Urinary bladder (tissue), 4 donors: ENCODE measurements around the gene LBH. TPM values are rescaled to one million over a fixed set of nuclear protein-coding genes. Genes with fewer than 3 reads are reported as not detected.
A peak's percentile ranks its signal among the peaks of the same experiment; 100 is the strongest.

Source experiments
- DNase-seq: peaks from one replicate; pipeline ENCODE4 v3.0.0-alpha.2; 2015; ENCODE audit errors: extremely low spot score
- H3K27ac ChIP-seq: one replicate; pipeline ENCODE4 v1.5.1; 2013; ENCODE audit warnings: low read depth, mild to moderate bottlenecking, moderate library complexity
- H3K36me3 ChIP-seq: one replicate; pipeline ENCODE4 v1.6.1; 2013; ENCODE audit warnings: mild to moderate bottlenecking, moderate library complexity; ENCODE audit not compliant: insufficient read depth
- H3K4me1 ChIP-seq: one replicate; pipeline ENCODE4 v1.6.1; 2013; ENCODE audit warnings: mild to moderate bottlenecking, moderate library complexity; ENCODE audit not compliant: insufficient read depth
- H3K4me3 ChIP-seq: one replicate; pipeline ENCODE4 v1.5.1; 2013; ENCODE audit warnings: low read depth, low read length
- WGBS: extraction: QIAGEN DNeasy Blood & Tissue Kit; methylation state at CpG from one replicate; pipeline ENCODE4 v1.1.7; 2013; 5-methylcytosine and 5-hydroxymethylcytosine counted together
- polyA plus RNA-seq: library from polyadenylated mRNA; stranded (reverse); fragments of 200-250 nt; gene quantifications from one replicate; pipeline ENCODE4 v1.2.3, GENCODE V29; 2013
- total RNA-seq: library from RNA; depleted of rRNA; stranded (reverse); fragments of >200 nt; gene quantifications from one replicate; pipeline ENCODE4 v1.2.3, GENCODE V29; 2014
- donor health status: healthy with polysubstance abuse.
- donor health status: healthy.

LBH gene
- total and polyA plus RNA-seq, 2 donors = 39.4 to 48.9 TPM

DNA sequence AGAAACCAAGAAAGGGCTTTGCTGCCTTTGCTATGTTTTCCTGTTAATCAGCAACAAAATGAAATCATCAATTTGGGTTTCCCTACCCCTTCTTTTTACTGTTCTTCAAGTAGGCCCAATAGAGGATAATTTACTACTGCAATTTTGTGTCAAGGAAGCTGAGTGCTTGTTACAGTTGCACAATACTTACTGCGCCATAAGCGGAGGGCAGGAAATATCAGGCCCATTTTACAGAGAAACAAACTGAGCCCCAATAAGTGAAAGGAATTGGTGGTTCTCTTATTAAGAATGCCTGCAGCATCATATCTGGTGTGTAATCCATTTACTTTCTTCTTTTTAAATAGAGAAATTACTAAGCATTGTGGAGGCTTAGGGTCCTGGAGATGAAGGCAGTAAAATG is 9.3 kb upstream of the LBH start:
- no peaks in the 10 kb centered on the region for H3K36me3 ChIP-seq
- no peak overlapping the region for H3K4me3 ChIP-seq
- WGBS = 97% methylated on average over 2 of the region's 2 CpGs
- no peaks in the 10 kb centered on the region for H3K4me1 ChIP-seq
- H3K27ac ChIP-seq = no peak overlapping the region
- no peak for DNase-seq

DNA sequence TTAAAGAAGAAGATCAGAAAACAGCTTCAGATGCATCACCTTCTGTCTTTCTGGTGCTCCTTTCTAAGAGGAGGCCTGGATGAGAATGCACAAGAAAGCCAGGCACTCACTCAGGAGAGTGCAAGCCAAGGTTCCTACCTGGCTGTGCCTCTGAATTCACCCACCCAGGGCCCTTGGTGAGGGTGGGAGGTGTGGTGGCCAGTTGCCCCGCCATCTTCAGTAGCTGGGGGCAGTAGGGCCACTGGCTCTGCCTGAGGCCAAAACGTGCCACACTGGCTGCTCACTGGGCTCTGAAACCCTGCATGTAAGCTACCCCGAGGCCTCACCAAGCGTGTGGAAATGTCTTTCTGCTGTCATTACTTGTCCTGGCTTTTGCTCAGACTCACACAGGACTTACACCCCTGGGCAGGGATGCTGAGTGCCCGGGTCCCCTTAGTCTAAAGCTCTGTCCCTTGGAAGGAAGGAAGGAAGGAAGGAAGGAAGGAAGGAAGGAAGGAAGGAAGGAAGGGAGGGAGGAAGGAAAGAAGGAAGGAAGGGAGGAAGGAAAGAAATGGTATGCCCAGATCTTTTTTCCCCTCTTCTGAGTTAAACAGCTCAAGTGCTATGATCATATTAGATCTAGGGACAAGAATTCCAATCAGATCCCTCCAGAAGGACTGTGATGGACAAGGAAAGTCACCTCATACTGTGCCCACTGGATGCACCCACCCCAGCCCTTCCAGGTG is 8.5 kb upstream of the LBH start:
- H3K36me3 ChIP-seq = no peaks in the 10 kb centered on the region
- H3K27ac ChIP-seq = no peak overlapping the region
- WGBS = 87% methylated on average over 5 of the region's 5 CpGs
- DNase-seq = no peak
- no peaks in the 10 kb centered on the region for H3K4me1 ChIP-seq
- H3K4me3 ChIP-seq = no peak overlapping the region

DNA sequence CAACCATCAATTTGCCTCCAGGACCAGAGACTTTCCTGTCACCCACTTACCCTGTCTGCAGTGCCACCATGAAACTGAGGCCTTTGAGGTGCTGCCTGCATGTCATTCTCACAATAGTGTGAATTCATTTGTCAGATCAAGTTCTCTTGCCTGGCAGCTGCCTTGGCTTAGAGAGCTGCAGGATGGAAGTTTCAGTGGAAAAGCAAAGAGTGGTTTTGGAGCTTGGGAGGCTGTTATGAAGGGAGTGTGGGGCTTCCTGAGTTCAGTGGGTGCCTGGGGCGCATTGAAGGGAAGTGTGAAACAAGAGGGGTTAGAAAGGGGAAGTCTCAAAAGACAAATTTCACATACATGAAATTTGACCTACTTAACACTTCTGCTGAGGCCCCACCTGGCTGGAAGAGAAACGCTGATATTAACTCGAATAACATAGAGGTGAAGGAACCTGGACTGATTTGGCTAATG is 7.9 kb upstream of the LBH start:
- DNase-seq = no peak
- no peaks in the 10 kb centered on the region for H3K4me1 ChIP-seq
- 80% methylated on average over 3 of the region's 3 CpGs for WGBS
- no peak overlapping the region for H3K4me3 ChIP-seq
- H3K36me3 ChIP-seq = no peaks in the 10 kb centered on the region
- H3K27ac ChIP-seq = no peak overlapping the region

DNA sequence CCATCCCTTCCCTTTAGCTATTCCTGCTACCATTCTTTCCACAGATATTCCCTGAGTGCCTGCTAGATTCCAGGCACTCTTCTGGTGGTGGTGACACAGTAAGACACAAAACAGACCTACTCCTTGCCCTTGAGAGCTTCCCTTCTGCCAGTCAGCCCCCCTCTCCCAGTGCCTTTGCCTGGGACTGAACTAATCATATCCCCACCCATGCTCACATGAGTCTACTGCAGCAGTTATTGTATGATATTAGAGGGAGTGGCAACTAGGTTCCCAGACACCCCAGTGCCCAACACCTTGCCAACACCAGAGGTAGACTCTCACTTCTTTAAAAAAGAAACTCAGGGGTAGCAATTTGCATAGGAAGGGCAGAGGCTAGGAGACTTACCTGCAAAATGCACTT is 7.2 kb upstream of the LBH start:
- H3K4me1 ChIP-seq = no peaks in the 10 kb centered on the region
- DNase-seq = no peak
- no peak overlapping the region for H3K27ac ChIP-seq
- no peak overlapping the region for H3K4me3 ChIP-seq
- no peaks in the 10 kb centered on the region for H3K36me3 ChIP-seq

DNA sequence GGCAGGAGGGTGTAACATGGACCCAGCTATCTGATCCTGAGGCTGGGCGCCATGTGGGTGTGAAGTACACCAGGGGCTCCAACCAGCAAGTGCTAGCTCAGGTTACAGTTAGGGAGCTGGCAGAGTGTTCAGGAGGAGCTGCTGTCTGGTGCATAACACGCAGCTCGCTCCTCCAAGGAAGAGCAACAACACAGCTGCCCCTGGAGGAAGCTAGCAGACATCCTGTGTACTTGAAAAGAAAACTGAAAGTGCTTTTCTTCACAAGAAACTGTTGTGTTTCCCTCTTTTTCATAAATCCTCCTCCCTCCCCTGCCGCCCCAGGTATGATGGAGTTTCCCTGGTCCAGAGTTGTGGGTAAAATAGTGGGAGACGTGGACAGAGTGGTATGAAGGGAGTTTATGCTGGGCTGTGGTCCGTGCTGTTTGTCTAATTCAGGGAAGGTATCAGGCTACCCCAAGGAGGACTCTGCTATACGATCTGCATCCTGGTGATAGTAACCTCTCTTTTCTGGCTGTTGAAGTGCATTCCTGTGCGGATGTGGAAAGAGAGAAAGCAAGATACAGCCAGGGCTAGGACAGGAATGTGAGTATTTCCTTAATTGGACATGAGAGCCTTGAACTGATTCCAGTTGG is 6.1 kb upstream of the LBH start:
- H3K4me1 ChIP-seq = no peaks in the 10 kb centered on the region
- peak overlapping the region; percentile 70 for H3K27ac ChIP-seq
- WGBS = 9% methylated on average over 8 of the region's 8 CpGs
- peak; percentile 42 for DNase-seq
- H3K36me3 ChIP-seq = no peaks in the 10 kb centered on the region
- H3K4me3 ChIP-seq = no peak overlapping the region

DNA sequence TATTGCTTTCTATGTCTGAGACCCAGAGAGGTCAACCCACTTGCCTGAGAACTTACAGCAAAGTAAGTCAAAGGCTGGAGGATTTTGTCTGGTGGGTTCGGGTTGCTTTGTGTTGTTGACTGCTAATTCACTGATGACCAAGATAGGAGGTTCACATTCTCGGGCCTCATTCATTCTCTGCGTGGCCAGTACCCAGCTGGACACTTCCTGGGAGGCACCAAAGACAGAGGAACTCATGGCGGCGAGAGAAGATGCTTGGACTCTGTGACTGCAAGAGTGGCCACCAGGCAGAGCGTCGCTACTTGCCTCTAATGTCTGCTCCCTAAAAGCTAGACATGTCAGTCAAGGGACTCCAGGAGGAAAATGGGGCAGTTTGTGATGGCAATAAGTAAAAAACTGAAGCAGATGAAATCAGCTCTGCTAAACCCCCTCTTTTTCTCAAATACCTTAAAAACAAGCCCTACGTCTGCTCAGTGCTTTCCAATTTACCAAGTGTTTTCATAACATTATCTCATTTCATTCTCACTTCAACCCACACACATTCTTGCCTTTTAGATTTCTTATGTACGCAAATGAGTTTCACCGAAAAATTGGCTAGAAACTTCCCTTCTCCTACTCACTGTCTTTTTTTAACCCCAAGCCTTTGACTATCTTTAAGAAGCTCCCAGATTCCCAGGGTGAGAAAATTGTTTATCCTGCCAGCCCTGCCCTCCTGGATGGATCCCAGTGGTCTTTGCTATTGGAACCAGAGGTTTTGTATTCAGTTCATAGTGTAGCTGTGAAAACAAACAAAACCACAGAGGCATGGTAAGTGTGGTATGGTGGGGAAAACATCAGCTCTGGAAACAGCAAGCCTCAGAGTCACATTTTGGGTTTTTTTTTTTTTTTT is 4.9 kb upstream of the LBH start:
- no peaks in the 10 kb centered on the region for H3K4me1 ChIP-seq
- no peak overlapping the region for H3K4me3 ChIP-seq
- no peak for DNase-seq
- H3K27ac ChIP-seq = peak overlapping the region; percentile 64
- H3K36me3 ChIP-seq = no peaks in the 10 kb centered on the region
- 71% methylated on average over 10 of the region's 10 CpGs for WGBS

DNA sequence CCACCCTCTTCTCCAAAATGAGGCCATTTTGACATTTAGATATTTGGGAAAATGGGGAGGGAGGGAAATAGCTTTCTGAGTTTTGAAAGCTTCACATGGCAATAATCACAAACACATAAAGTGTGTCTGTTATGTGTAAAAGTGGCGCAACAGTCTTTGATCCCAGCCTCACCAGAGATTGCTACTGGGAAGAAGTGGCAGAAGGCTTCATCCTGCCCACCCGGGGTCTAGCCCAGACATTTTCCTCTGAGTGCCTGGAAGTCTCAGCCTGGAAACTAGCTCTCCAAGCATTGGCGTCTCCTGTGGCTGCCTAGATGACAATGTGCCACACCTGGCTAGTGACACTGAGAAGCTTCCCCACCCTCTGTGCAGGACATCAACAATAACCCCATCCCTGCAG is 1.7 kb upstream of the LBH start:
- no peak for DNase-seq
- no peak overlapping the region for H3K27ac ChIP-seq
- 94% methylated on average over 3 of the region's 3 CpGs for WGBS
- H3K4me3 ChIP-seq = no peak overlapping the region
- H3K4me1 ChIP-seq = no peaks in the 10 kb centered on the region
- no peaks in the 10 kb centered on the region for H3K36me3 ChIP-seq

DNA sequence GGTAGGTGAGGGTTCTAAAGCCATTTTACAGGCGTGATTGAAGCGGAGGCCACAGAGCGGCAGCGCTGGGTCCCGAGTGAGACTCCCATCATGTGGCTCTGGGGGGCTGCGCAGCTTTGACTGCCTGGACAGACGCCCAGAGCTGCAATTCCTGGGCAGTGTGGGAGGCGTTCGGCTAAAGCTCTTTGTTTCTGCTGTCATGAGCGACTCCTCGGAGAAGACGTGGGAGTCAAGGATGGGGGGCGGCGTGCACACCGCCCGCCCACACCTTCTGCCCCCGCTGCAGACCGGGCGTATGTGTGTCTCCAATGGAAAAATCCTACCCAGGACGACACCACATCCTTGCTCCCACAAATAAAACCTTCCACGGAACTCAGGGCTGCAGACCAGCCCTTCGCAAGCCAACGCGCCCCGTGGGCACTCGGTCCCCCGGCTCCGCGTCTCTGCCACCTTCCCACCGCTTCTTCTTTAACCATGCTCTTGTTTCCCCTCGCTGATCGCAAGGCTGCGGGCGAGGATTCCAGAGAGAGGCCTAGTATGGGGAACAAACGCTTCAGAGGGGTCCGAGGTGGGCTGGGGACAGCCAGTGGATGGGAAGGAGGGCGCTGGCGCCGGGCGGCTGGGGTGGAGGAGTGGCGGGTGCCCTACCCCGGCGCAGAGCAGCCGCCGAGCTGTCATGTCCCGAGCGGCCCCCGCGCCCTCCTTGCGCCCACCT is 680 bp upstream of the LBH start:
- 3% methylated on average over 50 of the region's 50 CpGs for WGBS
- H3K4me3 ChIP-seq = peak overlapping the region; percentile 67
- peak; percentile 37 for DNase-seq
- peak overlapping the region; percentile 79 for H3K27ac ChIP-seq
- H3K36me3 ChIP-seq = no peaks in the 10 kb centered on the region
- no peaks in the 10 kb centered on the region for H3K4me1 ChIP-seq

DNA sequence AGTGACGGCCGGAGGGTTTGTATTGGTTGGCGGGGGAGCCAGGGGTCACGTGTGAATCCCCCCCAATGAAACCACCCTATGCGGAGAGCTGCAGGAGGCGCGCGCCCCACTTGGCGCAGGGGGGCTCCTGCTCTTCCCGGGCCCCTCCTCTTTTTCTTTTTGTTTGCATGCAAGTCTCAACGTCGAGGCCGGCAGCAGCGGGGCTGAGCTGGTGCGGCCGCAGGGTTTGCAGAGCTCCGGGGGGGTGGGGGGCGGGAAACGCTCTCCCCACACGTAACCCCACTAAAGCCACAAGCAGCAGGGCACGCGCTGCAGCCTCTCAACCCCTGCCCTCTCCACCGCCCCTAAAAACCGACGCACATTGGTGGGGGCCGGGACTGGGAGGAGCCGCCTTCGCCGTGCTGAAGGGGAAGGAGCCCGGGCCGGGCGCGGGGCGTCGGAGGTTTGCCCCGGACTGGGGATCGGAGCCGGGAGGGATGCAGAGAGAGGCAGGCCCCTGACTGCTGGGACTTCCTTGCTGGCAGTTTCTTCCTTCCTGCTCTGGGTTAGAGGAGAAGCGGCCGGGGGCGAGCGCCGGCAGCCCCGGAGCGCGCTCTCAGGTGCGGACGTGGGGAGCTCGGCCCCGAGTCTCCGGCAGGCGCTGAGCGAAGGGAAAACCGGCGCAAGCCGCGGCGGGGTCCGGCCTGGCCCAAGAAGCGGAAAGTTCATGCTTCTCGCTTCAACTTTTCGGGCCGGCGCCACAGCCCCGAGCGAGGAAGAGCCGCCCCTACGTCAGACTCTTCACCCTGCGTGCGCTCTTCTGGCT is 864 bp downstream of the LBH start:
- under 1% methylated on average over 70 of the region's 70 CpGs for WGBS
- H3K27ac ChIP-seq = peak overlapping the region; percentile 86
- peak overlapping the region; percentile 67 for H3K4me3 ChIP-seq
- peak; percentile 37 for DNase-seq
- no peaks in the 10 kb centered on the region for H3K4me1 ChIP-seq
- H3K36me3 ChIP-seq = no peaks in the 10 kb centered on the region

DNA sequence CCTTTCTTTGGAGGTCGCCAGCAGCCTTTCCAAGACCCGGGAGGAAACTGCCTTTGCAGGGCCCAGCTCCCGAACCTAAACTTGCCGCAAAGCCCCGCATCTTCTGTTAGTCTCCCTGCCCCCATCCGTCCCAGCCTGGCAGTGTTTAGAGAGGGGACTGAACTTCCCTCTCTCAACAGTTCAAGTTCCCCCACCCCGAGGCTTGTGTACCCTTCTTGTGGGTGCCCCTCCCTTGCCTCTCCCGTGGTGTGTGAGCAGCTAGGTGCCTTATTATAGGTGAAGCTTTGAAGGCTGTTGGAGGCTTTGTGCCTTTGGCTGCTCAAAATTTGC is 1.4 kb downstream of the LBH start:
- Histone ChIP-seq H3K27ac (peak overlapping the region; percentile 86), H3K4me1 (no peaks in the 10 kb centered on the region), H3K4me3 (peak overlapping the region; percentile 67), H3K36me3 (no peaks in the 10 kb centered on the region)
- WGBS = 1% methylated on average over 8 of the region's 8 CpGs
- DNase-seq = no peak

DNA sequence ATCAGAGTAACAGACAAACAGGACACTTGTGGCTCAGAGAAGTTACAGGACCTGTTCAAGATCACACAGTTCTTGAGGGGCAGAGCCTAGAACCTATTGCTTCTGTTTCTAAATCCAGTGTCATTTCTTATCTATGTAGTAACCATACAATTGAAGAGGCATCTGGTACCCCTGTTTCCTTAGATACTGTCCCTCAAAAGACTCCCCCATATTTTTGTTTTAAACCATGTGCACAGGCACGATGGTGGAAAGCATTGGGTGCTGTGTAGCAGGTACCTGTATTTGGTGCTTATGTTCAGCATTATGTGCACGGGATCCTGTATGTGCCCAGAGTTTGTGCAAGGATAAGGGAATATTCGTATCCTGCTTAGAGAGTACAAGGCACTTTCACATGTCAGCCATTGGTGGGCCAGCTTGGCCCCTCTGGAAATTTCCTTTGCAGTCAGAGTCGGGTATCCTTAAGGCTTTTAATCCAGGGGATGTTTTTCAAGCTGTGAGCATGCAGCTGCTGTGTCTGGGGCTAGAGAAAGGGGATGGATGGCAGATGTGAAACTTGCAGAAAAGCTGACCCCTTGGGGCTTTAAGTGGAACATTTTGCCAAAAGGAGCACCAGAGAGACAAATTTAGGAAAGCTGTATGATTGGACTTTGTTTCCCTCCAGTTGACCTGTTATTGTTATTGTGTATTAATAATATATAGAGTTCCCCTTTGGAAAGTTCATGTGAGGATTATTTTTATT is 2.1 kb downstream of the LBH start:
- WGBS = 41% methylated on average over 4 of the region's 4 CpGs
- no peaks in the 10 kb centered on the region for H3K4me1 ChIP-seq
- no peaks in the 10 kb centered on the region for H3K36me3 ChIP-seq

DNA sequence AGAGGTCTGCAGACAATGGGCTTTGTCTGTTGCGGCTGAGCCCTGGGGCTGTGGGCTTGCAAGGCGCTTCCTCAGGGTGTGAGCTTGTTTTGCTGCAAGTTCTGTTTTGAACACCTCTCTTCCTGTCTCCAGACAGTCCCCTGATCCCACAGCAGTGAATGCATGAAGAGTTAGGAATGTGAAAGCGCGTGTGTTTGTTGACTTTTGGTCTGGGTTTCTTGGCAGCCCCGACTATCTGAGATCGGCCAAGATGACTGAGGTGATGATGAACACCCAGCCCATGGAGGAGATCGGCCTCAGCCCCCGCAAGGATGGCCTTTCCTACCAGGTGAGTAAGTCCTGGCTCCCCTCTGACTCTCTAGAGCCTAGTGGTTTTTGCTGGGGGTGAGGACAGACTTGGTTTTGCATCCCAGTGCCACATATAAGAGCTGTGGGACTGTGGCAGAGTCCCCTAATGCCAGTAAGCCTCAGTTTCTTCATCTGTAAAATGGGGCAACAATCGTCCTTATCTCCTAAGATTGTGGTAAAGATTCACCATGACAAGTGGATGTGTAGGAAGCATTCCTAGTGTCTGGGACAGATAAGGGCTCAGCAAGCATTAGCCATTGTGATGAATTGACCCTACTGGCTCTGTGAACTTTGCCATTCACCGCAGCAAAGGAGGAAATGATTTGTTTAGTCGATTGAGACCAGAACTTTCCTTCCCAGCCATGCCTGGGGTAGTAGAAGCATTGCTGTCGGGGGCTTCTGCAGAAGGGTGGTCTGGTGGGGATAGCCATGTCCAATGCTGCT is 3.0 kb downstream of the LBH start:
- Histone ChIP-seq H3K36me3 (no peaks in the 10 kb centered on the region), H3K4me1 (no peaks in the 10 kb centered on the region), H3K27ac (no peak overlapping the region), H3K4me3 (peak overlapping the region; percentile 67)
- 42% methylated on average over 12 of the region's 12 CpGs for WGBS
- DNase-seq = peak; percentile 26

More for the DNA sequence above, 2.1 kb downstream of the LBH start:
- Histone ChIP-seq H3K27ac (peak overlapping the region; percentile 86), H3K4me3 (peak overlapping the region; percentile 67)
- DNase-seq = no peak
